LoVo (cell line): ENCODE data around the gene VEGFB.

Source experiments
- DNase-seq: peaks from one replicate; pipeline ENCODE4 v3.0.0-alpha.2; 2016; ENCODE audit warnings: low spot score

The VEGFB gene

DNA sequence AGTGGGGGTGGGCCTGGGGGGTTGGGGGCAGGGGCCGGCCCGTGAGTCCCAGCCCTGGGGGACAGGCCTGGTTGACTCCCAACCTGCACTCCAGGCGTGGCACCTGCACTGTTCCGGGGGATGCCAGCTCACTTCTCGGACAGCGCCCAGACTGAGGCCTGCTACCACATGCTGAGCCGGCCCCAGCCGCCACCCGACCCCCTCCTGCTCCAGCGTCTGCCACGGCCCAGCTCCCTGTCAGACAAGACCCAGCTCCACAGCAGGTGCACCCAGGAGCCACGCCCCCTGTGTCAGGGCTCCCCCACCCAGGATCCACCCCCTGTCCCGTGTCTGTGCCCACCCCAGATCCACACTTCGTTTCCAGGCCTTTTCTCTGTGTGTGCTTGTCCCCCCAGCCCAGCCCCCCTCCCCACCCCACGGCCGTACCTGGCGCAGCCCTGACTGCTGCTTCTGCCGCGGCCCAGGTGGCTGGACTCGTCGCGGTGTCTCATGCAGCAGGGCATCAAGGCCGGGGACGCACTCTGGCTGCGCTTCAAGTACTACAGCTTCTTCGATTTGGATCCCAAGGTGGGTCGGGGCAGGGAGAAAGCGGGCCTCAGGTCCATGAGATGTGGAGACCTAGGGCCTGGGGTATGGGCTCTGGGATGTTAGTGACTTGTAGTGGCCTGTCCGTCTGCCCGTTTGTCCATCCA is 23.1 kb upstream of the VEGFB start:
- no peak for DNase-seq

DNA sequence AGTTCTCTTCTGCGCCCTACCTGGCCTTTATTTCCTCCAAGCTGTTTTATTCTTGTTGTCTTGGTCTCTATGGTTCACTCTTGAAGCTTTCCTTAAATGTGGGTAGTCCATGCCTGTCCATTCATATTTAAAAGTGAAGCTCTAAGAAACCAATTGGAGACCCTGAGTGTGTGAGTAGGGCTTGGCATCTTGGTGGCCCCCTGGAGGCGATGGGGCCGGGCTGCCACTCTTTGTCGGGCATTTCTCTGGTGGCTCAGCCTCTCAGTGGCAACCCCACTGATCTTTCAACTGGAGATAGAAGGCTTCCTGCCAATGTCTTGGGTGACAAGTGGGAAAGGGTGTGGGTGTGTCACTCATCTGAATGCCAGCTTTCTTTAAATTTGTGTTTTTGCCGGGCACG is 17.5 kb upstream of the VEGFB start:
- DNase-seq: no peak

DNA sequence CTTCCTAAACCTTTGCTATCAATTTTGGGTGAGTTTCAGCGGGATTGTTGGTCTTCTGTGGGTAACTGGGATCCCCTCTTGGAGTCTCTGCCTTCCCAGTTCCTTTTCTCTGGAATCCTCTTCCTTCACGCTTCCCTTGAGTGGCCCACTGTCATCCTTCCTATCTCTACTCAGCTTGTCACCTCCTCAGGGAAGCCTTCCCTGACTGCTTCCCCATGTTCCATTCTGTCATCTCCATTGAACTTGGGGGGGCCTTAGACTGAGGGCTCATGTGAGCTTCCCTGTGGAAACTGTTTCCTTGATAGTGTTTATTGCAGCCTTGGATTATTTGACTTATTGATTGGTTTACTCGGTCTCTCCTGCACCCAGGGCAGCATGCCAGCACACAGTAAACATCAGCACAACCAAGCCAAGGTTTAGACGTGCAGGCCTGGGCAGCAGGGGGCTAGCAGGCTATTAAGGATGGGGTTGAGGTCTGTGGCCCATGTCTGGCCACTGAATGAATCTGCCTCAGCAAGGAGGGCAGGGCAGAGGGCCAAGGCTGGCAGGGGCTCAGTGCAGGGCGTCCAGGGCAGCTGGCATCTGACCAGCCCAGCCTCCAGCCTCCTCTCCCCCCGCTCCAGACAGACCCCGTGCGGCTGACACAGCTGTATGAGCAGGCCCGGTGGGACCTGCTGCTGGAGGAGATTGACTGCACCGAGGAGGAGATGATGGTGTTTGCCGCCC is 15.6 kb upstream of the VEGFB start:
- no peak for DNase-seq

DNA sequence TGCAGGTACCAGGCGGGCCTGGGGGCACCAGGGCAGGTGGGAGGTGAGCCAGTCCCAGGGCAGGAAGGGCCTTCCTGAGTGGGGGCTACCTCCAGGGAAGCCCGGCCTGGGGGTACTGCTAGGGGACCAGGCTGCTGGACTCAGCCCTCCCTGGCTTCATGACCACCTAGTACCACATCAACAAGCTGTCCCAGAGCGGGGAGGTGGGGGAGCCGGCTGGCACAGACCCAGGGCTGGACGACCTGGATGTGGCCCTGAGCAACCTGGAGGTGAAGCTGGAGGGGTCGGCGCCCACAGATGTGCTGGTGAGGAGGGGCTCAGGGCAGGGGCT is 15.1 kb upstream of the VEGFB start:
- no peak for DNase-seq

DNA sequence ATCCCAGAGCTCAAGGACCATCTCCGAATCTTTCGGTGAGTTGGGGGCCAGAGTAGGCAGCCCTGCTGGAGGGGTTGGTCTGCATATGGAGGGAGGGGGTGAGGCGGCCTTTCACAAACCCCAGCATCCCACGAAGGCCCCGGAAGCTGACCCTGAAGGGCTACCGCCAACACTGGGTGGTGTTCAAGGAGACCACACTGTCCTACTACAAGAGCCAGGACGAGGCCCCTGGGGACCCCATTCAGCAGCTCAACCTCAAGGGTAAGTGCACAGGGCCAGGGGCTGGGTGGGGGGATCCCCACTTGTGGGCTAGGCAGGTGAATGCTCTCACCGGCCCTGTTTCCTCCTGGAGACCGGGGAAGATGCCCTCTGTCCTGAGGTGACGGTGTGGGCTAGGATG is 14.6 kb upstream of the VEGFB start:
- DNase-seq: no peak

DNA sequence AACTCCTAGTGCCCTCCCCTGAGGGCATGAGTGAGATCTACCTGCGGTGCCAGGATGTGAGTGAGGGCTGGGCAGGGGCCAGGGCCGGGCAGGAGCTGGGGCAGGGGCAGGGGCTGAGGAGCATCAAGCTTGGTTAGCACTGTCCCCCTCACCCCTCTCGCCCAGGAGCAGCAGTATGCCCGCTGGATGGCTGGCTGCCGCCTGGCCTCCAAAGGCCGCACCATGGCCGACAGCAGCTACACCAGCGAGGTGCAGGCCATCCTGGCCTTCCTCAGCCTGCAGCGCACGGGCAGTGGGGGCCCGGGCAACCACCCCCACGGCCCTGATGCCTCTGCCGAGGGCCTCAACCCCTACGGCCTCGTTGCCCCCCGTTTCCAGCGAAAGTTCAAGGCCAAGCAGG is 14.1 kb upstream of the VEGFB start:
- DNase-seq: no peak

DNA sequence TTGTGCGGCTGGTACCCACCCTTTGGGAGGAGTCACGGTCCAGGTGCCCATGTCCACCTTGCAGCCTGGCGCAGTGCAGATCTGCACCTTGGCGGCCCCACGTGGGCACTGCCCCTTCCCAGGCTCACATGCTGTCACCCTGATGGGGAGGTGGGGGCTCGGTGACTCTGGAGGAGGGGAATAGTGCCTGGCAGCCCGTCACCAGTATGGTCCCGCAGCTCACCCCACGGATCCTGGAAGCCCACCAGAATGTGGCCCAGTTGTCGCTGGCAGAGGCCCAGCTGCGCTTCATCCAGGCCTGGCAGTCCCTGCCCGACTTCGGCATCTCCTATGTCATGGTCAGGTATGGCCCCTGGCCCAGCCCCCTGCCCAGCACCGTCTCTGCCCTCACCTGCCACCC is 13.6 kb upstream of the VEGFB start:
- DNase-seq: no peak

DNA sequence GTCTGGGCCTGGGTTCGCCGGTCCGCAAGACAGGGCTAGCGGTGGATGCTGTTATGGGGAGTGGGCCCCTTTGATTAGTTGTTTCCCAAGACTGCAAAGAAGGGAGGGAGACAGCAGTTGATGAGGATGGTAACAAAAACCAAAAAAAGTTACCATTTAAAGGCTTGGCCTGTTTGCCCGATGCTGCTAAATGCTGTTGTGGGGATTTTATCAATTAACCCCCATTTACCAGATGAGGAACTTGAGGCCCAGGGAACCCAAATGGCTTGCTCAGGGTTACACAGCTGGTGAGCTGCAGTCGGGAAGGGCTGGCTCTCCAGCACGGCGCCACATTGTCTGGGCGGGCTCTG is 11.8 kb upstream of the VEGFB start:
- no peak for DNase-seq

DNA sequence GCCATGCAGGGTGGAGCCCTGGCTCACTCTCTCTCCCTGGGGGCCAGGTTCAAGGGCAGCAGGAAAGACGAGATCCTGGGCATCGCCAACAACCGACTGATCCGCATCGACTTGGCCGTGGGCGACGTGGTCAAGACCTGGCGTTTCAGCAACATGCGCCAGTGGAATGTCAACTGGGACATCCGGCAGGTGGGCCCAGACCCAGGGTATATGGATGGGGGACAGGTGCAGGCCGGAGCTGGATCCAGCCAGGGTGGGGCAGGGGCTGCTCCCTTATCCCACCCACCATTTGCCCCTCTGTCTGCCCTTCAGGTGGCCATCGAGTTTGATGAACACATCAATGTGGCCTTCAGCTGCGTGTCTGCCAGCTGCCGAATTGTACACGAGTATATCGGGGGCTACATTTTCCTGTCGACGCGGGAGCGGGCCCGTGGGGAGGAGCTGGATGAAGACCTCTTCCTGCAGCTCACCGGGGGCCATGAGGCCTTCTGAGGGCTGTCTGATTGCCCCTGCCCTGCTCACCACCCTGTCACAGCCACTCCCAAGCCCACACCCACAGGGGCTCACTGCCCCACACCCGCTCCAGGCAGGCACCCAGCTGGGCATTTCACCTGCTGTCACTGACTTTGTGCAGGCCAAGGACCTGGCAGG is 11.3 kb upstream of the VEGFB start:
- DNase-seq: no peak

DNA sequence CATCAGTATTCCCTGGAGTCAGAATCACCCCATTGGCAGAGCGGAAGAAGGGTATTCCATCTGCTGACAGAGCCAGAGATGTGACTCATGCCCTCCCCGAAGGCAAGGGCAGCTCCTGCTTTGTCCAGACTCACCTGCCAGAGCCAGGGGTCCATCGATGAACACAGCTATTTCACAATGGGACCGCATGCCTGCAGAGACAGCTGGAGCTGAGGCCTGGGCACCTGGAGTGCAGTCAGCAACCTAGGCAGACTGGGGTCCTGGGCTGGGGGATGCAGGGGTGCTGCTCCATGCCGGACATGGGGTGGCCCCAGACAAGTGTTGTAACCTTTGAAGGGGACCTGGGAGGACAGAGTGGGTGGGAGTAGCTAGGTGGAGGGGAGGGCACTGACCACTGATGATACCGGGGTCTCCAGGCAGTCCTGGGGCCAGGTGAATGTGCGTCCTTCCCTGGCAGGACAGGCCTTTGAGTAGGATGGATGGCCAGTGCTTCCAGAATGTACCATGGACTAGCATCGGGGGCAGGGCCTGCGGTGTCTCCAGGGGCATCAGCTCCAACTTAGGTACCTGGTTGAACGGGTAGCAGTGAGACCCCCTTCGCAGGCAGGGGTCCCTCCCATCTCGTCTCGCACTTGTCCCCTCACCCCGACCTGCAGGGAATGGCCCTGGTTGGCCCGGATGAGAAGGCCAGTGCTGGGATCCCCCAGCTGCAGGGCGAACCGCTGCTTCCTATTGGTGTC is 10.1 kb upstream of the VEGFB start:
- no peak for DNase-seq

DNA sequence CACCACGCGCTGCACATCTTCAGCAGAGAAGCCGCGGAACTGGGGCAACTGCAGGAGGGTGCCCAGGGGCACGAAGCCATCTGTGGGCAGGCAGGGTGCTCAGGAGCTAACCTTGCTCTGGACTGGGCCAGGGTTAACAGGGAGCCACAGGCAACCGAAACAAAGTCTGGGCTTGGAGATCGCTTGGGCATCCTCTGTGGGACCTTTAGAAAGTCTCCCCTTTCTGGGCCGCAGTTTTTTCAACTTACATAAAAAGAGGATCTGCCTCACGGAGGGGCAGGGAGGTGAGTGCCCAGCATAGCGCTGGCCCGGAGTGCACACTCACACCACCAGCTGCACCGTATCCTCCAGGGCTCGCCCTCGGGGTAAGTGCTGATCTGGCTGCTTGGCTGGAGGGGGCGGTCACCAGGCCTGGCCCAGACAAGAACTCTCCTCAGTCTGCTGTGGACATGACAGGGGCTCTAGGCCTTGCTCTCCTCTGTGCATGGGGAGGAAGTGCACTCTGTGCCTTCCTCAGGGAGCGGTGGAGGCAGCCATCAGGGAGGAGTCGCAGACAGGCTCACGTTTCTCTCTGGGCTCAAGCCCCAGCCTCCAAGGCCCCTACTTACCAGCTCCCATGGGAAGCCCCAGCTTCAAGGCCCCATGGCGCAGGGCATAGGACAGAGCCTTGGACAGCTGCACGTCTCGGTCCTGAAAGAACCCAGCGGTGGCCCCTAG is 9.3 kb upstream of the VEGFB start:
- DNase-seq: no peak

DNA sequence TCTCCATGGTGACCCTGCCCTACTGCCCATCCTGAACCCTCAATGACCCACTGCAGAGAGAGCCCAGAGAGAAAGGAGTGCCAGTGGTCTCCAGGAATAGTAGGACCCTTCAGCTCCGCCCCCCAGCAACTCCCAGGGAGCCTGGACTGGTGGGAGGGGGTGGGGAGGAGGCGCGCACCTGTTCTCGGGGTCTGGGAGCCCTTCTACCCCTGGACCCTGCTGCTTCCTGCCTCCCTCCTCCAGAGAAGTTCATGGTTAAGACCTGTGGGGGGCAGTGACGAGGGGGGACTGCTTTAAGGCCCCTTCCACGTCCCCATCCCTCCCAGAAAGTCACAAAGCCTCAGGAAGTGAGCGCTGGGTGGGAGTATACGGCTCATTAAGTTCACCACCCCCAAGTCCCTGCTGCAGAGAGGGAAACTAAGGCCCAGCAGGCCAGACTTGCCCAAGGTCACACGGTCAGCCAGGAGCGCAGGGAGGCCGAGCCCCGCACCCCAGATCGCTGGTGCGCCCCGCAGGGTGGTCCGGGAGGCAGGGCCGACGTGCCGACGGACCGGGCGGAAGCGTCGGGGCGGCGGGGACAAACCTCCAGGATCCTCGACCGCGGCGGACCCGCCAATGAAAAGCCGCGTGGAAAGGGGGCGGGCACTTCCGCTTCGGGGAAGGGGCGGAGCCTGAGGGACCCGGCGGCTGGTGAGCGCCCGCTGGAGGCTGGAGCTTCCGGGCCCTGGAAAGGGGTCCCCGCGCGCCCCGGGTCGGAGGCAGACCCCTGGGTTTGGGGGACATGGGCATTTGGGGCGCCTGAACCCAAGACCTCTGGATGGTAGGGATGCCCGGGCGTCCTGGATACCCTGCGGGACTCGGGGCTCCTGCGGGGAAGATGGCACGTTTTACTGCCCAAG is 8.5 kb upstream of the VEGFB start, which contains the start of the genes NUDT22 and TRPT1:
NUDT22 (plus strand) TSS at position 667 of the 899 bp plus-strand sequence. CDS start 379 bp downstream, outside the sequence.
TRPT1 (minus strand) TSS at position 579 of the 899 bp plus-strand sequence; CDS start at position 253, 326 bp downstream.
- peak; percentile 88 for DNase-seq

DNA sequence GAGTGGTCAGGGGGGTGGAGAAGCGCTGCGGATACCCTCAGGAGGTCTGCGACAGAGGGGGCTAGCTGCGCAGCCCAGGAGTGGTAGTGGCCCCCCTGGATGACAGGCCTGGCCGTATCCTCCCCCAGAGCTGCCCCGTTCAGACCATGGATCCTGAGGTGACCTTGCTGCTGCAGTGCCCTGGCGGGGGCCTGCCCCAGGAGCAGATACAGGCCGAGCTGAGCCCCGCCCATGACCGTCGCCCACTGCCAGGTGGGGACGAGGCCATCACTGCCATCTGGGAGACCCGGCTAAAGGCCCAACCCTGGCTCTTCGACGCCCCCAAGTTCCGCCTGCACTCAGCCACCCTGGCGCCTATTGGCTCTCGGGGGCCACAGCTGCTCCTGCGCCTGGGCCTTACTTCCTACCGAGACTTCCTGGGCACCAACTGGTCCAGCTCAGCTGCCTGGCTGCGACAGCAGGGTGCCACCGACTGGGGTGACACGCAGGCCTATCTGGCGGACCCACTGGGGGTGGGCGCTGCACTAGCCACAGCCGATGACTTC is 7.8 kb upstream of the VEGFB start:
- DNase-seq: peak; percentile 59

DNA sequence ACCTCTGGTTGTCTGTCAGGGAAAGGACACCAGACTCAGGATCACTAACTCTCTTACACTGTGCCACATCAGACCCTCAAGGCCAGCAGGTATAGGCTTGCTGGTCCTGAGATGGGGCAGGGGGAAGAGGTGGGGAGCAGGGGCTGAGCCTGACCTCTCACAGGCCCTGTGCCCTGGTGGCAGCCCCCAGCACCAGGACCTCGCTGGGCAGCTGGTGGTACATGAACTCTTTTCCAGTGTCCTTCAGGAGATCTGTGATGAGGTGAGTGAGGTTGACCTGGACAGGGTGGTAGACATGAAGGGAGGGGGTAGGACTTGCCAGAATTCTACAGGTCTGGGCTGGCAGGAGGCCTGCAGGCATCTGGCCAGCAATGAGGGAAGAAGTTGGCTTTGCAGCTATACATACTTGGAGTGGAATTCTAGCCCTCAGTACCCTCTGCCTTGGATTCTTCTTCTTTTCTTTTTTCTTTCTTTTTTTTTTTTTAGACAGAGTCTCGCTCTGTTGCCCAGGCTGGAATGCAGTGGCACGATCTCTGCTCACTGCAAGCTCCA is 6.9 kb upstream of the VEGFB start:
- no peak for DNase-seq

DNA sequence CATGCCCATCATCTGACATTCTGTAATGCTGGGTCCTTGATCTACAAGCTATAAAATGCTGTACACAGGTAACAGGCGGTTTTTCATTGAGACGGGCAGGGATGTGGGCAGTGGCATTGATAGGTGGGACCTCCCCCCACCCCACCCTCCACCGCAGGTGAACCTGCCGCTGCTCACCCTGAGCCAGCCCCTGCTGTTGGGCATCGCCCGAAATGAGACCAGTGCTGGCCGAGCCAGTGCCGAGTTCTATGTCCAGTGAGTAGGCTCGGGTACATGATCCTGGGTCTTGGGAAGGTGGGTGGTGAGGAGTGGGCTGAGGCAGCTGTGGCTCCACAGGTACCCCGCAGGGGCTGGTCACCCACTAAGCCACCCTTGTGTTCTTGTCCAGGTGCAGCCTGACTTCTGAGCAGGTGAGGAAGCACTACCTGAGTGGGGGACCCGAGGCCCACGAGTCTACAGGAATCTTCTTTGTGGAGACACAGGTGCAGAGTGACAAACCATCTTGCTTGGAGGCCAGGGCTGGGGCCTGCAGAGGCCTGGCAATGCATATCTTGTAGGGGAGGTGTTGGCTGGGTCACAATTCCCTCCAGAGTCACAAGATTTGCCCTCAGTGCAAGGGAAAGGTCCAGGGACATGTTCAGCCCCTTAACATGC is 5.2 kb upstream of the VEGFB start:
- no peak for DNase-seq

DNA sequence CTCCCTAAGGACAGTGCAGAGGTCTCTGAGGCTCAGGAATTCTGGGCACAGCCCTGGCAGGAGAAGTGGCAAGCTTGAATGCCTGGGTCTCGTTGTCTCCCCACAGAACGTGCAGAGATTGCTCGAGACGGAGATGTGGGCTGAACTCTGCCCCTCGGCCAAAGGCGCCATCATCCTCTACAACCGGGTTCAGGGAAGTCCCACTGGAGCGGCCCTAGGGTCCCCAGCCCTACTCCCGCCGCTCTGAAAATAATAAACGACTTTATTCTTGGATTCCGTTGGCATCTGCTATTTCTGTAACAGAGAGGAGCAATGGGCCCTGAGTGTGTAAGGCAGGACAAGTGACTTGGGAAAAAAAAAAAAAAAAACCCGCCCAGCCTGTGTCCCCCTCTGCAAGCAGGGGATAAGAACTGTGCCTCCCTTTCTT is 4.6 kb upstream of the VEGFB start:
- no peak for DNase-seq

DNA sequence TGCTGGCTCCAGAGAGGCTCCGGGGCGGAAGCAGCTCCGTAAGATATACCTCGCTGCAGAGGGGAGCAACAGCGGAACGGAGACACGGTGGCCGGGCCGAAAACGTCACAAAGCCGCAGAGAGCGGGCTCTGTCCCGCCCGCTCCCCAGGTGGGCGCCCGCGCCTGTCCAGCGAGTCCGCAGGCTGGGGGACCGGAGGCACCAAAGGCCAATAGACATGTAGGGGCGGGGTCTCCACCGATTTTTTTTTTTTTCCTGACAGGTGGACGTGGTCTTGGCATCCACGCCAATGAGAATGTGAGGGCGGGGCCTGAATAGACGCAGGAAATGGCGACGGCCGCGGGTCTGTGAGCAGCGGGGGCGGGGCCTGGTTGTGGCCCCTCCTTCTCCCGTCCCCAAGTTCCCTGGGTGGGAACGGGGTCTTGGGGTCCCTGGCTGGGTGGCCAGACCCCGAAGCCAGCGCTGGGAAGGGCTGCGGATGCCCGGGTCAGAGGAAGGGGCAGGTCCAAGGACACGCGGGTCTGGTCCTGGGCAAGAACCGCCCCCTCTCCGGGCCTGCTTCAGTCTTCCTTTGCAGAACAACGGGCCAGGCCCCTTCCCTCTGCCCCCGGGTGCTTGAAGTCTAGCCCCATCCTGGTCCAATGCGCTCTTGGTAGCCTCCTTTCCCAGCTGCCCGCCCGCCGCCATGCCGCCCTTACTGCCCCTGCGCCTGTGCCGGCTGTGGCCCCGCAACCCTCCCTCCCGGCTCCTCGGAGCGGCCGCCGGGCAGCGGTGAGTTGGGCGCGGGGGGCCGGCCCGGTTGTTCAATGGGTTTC is 4.0 kb upstream of the VEGFB start, which contains the start of gene DNAJC4:
DNAJC4 (plus strand) TSS at position 378 of the 814 bp plus-strand sequence; CDS start at position 685, 307 bp downstream.
- peak; percentile 90 for DNase-seq

DNA sequence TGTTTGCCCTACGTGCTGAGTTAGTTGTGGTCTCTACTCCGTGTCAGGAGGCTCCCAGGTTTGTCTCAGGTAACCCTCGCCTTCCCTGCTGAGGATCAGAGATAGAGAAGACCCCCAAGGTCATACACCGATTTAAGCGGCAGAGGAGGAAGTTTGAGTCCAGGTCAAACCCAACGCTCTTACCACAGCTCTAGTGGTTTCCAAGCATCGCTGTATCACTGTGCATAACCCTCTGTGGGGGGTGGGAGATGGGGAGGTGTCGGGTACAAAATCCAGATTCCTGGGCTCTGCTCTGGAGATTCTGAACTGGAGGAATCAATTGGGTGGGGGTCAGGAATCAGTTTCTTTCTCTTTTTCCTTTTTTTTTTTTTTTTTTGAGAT is 3.4 kb upstream of the VEGFB start:
- no peak for DNase-seq

DNA sequence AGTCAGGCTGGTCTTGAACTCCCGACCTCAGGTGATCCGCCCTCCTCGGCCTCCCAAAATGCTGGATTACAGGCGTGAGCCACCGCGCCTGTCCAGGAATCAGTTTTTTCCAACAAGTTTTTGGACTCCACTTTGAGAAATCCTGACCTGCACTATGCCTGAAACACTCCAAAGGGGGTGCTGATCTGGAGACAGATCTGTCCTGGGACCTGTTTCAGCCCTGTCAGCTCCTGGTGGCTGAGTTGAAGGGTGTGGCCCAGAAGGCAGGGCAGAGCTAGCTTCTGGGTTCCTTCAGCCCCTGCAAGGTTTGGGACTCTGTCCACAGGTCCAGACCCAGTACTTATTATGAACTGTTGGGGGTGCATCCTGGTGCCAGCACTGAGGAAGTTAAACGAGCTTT is 2.8 kb upstream of the VEGFB start:
- no peak for DNase-seq
